A549 (cell line): ENCODE measurements around the gene KLK10.
A peak's percentile ranks its signal among the peaks of the same experiment; 100 is the strongest.

Experiments used
- BHLHE40 ChIP-seq: IDR thresholded peaks from 2 replicates; pipeline ENCODE4 v1.6.1; 2012; ENCODE audit warnings: low read depth, low read length, inconsistent platforms
- CHD4 ChIP-seq: fragments of 200-600 bp; sonication (generic); IDR thresholded peaks from 2 replicates; pipeline ENCODE4 v1.6.1; 2016; ENCODE audit warnings: antibody characterized with exemption, mild to moderate bottlenecking, borderline replicate concordance
- ESRRA ChIP-seq: fragments of 150-350 bp; IDR thresholded peaks from 2 replicates; pipeline ENCODE4 v1.6.1; 2014; ENCODE audit warnings: mild to moderate bottlenecking, low read length, borderline replicate concordance
- PHF8 ChIP-seq: fragments of 200-600 bp; sonication (generic); IDR thresholded peaks from 2 replicates; pipeline ENCODE4 v1.6.1; 2016; ENCODE audit warnings: low read depth, mild to moderate bottlenecking, antibody characterized with exemption, moderate library complexity, borderline replicate concordance
- POLR2A ChIP-seq: IDR thresholded peaks from 2 replicates; pipeline ENCODE4 v1.6.1; 2012; ENCODE audit warnings: mild to moderate bottlenecking, low read length
- RARB ChIP-seq: fragments of 250-450 bp; sonication (Bioruptor Pico); IDR thresholded peaks from 2 replicates; pipeline ENCODE4 v1.8.0; 2021; ENCODE audit warnings: mild to moderate bottlenecking, moderate library complexity
- RFX5 ChIP-seq: fragments of 450-650 bp; IDR thresholded peaks from 2 replicates; pipeline ENCODE4 v1.7.1; 2014; ENCODE audit warnings: antibody characterized with exemption, mild to moderate bottlenecking, moderate library complexity
- ZFP36 ChIP-seq: fragments of 450-650 bp; IDR thresholded peaks from 2 replicates; pipeline ENCODE4 v1.6.1; 2014; ENCODE audit warnings: borderline replicate concordance; ENCODE audit not compliant: partially characterized antibody
- TF ChIP-seq, protein P1 (sequence below): fragments of >200 bp; sonication (Bioruptor Twin); formaldehyde crosslinking; IDR thresholded peaks from 3 replicates; pipeline ENCODE4 v1.5.1; 2016
- TF ChIP-seq, protein P2 (sequence below): IDR thresholded peaks from 2 replicates; pipeline ENCODE4 v1.6.1; 2012

DNA sequence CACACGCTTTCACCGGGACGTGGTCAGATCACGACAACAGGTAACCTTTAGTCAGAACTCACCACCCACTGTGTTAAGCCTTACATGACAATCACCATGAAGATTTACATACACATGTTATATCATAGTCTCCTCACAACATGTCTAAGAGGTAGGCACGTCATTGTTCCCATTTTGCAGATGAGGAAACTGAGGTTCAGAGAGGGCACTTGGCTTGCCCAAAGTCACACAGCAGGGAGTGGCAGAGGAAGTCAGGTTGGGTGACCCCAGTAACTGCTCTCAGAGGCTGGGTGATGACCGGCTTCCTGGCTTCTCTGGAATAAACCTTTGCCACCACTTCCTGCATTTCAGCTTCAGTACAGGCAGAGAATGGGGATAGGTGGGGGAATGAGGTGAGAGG is 5.3 kb downstream of the KLK10 start:
- TF ChIP-seq POLR2A (no peak), ZFP36 (peak; percentile 25), RARB (CRISPR knock-in tag) (no peak), BHLHE40 (no peak), RFX5 (no peak), ESRRA (no peak), PHF8 (no peak), CHD4 (no peak)
- TF ChIP-seq, protein P1, sequence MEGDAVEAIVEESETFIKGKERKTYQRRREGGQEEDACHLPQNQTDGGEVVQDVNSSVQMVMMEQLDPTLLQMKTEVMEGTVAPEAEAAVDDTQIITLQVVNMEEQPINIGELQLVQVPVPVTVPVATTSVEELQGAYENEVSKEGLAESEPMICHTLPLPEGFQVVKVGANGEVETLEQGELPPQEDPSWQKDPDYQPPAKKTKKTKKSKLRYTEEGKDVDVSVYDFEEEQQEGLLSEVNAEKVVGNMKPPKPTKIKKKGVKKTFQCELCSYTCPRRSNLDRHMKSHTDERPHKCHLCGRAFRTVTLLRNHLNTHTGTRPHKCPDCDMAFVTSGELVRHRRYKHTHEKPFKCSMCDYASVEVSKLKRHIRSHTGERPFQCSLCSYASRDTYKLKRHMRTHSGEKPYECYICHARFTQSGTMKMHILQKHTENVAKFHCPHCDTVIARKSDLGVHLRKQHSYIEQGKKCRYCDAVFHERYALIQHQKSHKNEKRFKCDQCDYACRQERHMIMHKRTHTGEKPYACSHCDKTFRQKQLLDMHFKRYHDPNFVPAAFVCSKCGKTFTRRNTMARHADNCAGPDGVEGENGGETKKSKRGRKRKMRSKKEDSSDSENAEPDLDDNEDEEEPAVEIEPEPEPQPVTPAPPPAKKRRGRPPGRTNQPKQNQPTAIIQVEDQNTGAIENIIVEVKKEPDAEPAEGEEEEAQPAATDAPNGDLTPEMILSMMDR: no peak
- TF ChIP-seq, protein P2, sequence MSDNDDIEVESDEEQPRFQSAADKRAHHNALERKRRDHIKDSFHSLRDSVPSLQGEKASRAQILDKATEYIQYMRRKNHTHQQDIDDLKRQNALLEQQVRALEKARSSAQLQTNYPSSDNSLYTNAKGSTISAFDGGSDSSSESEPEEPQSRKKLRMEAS: no peak
